Small intestine (tissue), 7 donors: ENCODE results near the gene SNAP25. TPM values are rescaled to one million over a fixed set of nuclear protein-coding genes. Genes with fewer than 3 reads are reported as not detected.

Source experiments
- DNase-seq, 2 donors: peaks; one replicate each; pipeline versions ENCODE4 v3.0.0 to v3.0.0-alpha.2; 2013
- FAIRE-seq: peaks from 2 replicates; lab custom pipeline; 2012; peaks lifted over from hg19 to GRCh38; lab: Jason Lieb, UNC
- H3K27ac ChIP-seq, 3 donors: one replicate each; pipeline ENCODE4 v1.5.1; 2013; ENCODE audit warnings: low read length in 2 of 3, mild to moderate bottlenecking in 2 of 3, control low read depth in 1 of 3, inconsistent platforms in 1 of 3, low read depth in 1 of 3, moderate library complexity in 1 of 3
- H3K27me3 ChIP-seq, 3 donors: one replicate each; pipeline ENCODE4 v1.6.1; 2013; ENCODE audit warnings: low read length in 3 of 3, inconsistent platforms in 1 of 3; ENCODE audit not compliant: control insufficient read depth in 3 of 3, insufficient read depth in 3 of 3
- H3K36me3 ChIP-seq, 3 donors: one replicate each; pipeline ENCODE4 v1.6.1; 2013; ENCODE audit warnings: low read length in 3 of 3, inconsistent platforms in 1 of 3, low read depth in 1 of 3, mild to moderate bottlenecking in 1 of 3, moderate library complexity in 1 of 3; ENCODE audit not compliant: control insufficient read depth in 3 of 3, insufficient read depth in 2 of 3
- H3K4me1 ChIP-seq, 3 donors: one replicate each; pipeline ENCODE4 v1.6.1; 2013; ENCODE audit warnings: low read length in 2 of 3, inconsistent platforms in 1 of 3, low read depth in 1 of 3, mild to moderate bottlenecking in 1 of 3, moderate library complexity in 1 of 3; ENCODE audit not compliant: control insufficient read depth in 3 of 3, insufficient read depth in 2 of 3
- H3K4me3 ChIP-seq, 3 donors: one replicate each; pipeline ENCODE4 v1.5.1; 2013; ENCODE audit warnings: low read length in 3 of 3, control low read depth in 1 of 3, inconsistent platforms in 1 of 3, low read depth in 1 of 3, mild to moderate bottlenecking in 1 of 3, moderate library complexity in 1 of 3
- H3K9me3 ChIP-seq, 2 donors: one replicate each; pipeline ENCODE4 v1.6.1; 2013; ENCODE audit warnings: low read depth in 1 of 2, low read length in 1 of 2; ENCODE audit not compliant: control insufficient read depth in 2 of 2, insufficient read depth in 1 of 2
- WGBS, 3 donors: extraction: QIAGEN DNeasy Blood & Tissue Kit; methylation state at CpG; one replicate each; pipeline ENCODE4 v1.1.7; 2013; 5-methylcytosine and 5-hydroxymethylcytosine counted together
- polyA plus RNA-seq, 4 donors: library from polyadenylated mRNA; stranded (reverse) in 3 of 4; unstranded in 1 of 4; fragments of 200-250 nt in 3 of 4; fragments of 120-200 nt in 1 of 4; gene quantifications; one replicate each; pipeline versions ENCODE4 v1.2.1 to v1.2.3, GENCODE V29; 2013
- donor health status: healthy with polysubstance abuse.
- donor health status: control.
- donor health status: control.
- donor health status: Bipolar disorder and iron deficiency.
- donor health status: healthy.

Gene SNAP25
- polyA plus RNA-seq, 4 donors = 2.0 to 10.7 (median 2.8) TPM

DNA sequence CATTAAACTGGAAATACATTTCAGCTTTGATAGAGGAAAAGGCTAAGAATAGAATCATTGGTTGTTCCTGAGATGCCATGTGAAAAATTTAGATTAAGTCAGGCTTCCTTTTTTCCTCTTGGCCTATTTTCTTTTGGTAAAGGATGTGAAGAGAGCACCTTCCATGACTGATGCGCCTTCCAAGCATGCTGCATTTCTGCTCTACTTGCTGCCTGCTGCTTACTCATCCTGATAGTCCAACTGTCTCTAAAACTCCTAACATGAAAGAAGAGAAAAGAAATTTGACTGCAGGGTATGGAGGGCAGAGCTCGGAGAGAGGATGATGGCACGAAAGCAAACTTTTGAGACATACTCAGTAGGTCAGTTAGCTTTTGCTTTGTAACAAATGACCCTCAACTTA is 28.8 kb downstream of the SNAP25 start:
- FAIRE-seq = no peak
- no peaks in the 10 kb centered on the region for H3K36me3 ChIP-seq
- no peaks in the 10 kb centered on the region for H3K27me3 ChIP-seq
- WGBS, 3 donors = 87 to 94% (median 91%) methylated on average over 3 of the region's 3 CpGs
- DNase-seq = no peak
- no peak overlapping the region for H3K27ac ChIP-seq
- no peaks in the 10 kb centered on the region for H3K4me1 ChIP-seq
- no peak overlapping the region for H3K4me3 ChIP-seq
- H3K9me3 ChIP-seq = no peaks in the 10 kb centered on the region

DNA sequence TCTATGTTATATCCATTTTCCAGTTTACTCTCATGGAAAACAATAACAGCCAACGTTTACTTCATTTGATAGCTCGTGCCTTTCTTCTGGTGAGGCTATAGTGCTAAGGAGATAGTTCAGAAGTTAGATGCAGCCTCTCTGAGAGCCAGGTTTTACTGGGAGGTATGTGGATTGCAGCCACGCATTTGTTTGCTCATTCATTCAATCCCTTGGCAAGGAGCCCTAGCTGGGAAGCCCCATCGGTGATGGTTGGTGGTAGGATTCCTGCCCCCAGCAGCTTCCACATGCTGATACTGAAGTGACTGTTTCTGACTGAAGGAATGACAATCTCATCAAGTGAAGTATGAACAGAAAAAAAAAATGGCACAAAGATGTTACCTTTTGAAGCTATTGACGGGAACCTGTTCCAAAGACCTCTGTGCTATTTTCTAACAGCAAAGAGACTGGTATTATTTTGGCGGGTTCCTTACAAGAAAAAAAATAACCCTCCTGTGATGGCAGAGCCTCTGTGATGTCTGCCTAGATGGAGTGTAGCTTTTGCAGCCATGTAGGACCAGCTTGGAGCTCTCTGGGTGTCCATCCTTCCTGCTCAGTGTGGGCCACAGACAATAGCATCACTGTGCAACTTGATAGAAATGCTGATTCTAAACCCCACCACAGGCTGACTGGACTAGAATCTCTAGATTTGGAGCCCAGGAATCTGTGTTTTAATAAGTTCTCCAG is 30.6 kb downstream of the SNAP25 start:
- DNase-seq (no peak), FAIRE-seq (no peak)
- WGBS, 3 donors = 61 to 72% (median 65%) methylated on average over 6 of the region's 6 CpGs
- Histone ChIP-seq H3K9me3 (no peaks in the 10 kb centered on the region), H3K27me3 (no peaks in the 10 kb centered on the region), H3K27ac (no peak overlapping the region), H3K36me3 (no peaks in the 10 kb centered on the region), H3K4me3 (no peak overlapping the region), H3K4me1 (no peaks in the 10 kb centered on the region)

DNA sequence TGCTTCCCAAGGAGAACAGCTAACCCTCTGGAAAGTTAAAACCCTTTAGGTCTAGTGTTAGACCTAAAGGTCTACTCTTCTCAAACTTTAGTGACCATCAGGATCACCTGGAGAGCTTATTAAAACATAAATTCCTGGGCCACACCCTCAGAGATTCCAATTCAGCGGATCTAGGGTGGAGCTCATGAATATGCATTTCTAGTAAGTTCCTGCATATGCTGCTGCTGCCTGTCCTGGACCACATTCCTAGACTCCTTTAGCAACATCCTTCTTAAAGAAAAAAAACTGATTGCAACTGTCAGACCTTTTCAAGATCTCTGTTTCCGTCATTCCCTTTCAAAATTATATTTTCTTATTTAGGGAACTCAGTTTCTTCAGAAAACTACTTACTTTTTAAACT is 31.2 kb downstream of the SNAP25 start:
- H3K9me3 ChIP-seq = no peaks in the 10 kb centered on the region
- FAIRE-seq (no peak), DNase-seq (no peak)
- no peaks in the 10 kb centered on the region for H3K27me3 ChIP-seq
- H3K4me1 ChIP-seq = no peaks in the 10 kb centered on the region
- 47 to 78% (median 68%) methylated on average over 2 of the region's 2 CpGs for WGBS, 3 donors
- no peak overlapping the region for H3K4me3 ChIP-seq
- H3K36me3 ChIP-seq = no peaks in the 10 kb centered on the region
- no peak overlapping the region for H3K27ac ChIP-seq

DNA sequence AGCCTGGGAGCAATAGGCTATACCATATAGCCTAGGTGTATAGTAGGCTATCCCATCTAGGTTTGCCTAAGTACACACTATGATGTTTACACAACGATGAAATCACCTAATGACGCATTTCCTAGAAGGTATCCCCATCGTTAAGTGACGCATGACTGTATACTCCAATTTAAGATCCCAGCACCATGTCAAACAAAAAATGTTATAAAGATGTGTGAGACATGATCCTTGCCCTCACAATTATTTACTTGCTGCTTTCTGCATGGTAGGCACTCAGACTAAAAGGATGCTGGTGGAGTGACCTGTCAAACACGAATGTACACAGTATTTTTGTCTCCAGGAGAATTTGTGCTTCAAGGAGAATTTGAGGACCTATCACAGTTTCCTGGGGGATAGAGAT is 32.3 kb downstream of the SNAP25 start:
- Histone ChIP-seq H3K4me1 (no peaks in the 10 kb centered on the region), H3K4me3 (no peak overlapping the region), H3K36me3 (no peaks in the 10 kb centered on the region), H3K27ac (no peak overlapping the region), H3K9me3 (no peaks in the 10 kb centered on the region), H3K27me3 (no peaks in the 10 kb centered on the region)
- FAIRE-seq (no peak), DNase-seq (peak in 1 of 2 donors; percentile 12)
- 27 to 60% (median 40%) methylated on average over 5 of the region's 5 CpGs for WGBS, 3 donors

DNA sequence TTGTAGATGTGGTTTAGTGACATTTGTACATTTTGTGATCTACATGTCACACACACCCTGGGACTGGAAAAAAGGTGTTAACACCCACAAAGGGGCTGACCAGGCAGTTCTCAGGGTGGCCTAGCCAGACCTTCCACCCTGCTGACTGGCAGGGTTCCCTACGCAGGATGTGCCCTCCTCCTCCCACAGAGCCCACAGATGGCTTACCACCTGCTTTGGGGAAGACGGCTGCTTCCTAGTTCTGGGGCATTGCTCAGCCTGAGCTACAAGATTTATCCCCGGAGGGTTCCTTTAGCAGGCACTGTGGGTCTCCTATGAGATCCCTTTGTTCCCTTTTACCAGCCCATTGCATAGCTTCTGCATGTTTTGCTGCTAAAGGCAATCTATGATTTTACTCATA is 35.1 kb downstream of the SNAP25 start:
- H3K27ac ChIP-seq = no peak overlapping the region
- H3K4me3 ChIP-seq = no peak overlapping the region
- WGBS, 3 donors = 62 to 76% (median 65%) methylated on average over 3 of the region's 3 CpGs
- H3K27me3 ChIP-seq = no peaks in the 10 kb centered on the region
- FAIRE-seq (no peak), DNase-seq (no peak)
- no peaks in the 10 kb centered on the region for H3K36me3 ChIP-seq
- no peaks in the 10 kb centered on the region for H3K4me1 ChIP-seq
- H3K9me3 ChIP-seq = no peaks in the 10 kb centered on the region

DNA sequence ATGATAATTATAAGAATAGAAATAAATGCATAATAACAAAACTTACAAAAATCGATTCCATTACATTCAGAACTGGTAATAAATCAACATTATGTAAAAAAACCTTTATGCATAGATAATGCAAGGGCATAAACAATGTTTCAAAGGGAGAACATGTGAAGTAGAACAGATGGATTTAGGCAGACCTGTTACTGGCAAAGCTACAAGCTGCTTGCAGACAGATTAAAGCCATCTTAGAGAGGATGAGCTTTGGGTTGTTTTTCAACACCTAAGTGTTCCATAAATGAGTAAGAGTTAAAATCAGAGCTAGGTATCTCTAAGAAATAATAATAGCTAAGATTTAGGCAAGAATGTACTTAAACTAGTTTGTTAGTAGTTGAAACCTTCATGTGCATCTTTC is 37.2 kb downstream of the SNAP25 start:
- no peak overlapping the region for H3K4me3 ChIP-seq
- no peak for FAIRE-seq
- no peaks in the 10 kb centered on the region for H3K36me3 ChIP-seq
- no peaks in the 10 kb centered on the region for H3K4me1 ChIP-seq
- no peak for DNase-seq
- 46 to 70% (median 58%) methylated on average over 1 of the region's 1 CpG for WGBS, 3 donors
- no peak overlapping the region for H3K27ac ChIP-seq
- no peaks in the 10 kb centered on the region for H3K9me3 ChIP-seq
- no peaks in the 10 kb centered on the region for H3K27me3 ChIP-seq

DNA sequence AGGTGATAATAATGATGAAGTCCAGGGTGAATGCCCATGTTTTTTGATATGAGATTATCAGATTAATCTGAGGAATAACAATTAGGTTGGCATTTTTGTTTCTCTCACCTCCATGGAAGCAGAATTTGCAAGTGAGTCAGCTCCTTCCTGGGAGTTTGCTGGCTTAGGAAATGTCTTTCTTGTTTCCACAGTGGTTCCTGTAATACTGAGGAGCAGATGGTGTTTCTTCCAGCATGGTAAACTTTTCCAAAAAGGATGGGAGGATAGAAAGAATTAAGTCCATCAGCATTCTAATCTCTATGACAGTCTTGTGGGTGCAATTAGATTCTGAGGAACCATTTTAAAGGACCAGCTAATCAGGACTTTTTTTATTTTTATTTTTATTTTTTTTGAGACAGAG is 40.5 kb downstream of the SNAP25 start:
- DNase-seq = no peak
- FAIRE-seq = no peak
- H3K9me3 ChIP-seq = no peaks in the 10 kb centered on the region

DNA sequence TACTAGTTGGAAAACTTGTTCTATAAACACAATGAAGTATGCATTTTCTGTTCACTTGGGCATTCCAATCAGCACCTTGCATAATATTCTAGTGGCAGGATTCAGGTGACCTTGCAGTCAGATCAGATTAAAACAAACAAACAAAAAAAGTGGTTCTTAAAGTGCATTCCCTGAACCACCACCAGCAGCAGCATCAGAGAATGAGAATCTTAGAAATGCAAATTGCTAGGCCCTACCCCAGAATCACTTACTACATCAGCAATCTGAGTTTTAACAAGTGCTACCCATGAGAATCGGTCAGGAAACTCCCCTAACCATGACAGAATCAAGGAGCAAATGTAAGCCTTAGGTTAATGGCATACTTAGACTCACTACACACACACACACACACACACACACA is 41.7 kb downstream of the SNAP25 start:
- WGBS, 3 donors = 20 to 68% (median 47%) methylated on average over 1 of the region's 1 CpG
- Histone ChIP-seq H3K4me3 (no peak overlapping the region), H3K27ac (no peak overlapping the region), H3K36me3 (no peaks in the 10 kb centered on the region), H3K27me3 (no peaks in the 10 kb centered on the region), H3K9me3 (no peaks in the 10 kb centered on the region), H3K4me1 (no peaks in the 10 kb centered on the region)
- DNase-seq = no peak
- FAIRE-seq = no peak

More for the DNA sequence above, 40.5 kb downstream of the SNAP25 start:
- H3K4me3 ChIP-seq = no peak overlapping the region
- no peaks in the 10 kb centered on the region for H3K27me3 ChIP-seq
- H3K27ac ChIP-seq = no peak overlapping the region
- H3K4me1 ChIP-seq = no peaks in the 10 kb centered on the region
- no peaks in the 10 kb centered on the region for H3K36me3 ChIP-seq

DNA sequence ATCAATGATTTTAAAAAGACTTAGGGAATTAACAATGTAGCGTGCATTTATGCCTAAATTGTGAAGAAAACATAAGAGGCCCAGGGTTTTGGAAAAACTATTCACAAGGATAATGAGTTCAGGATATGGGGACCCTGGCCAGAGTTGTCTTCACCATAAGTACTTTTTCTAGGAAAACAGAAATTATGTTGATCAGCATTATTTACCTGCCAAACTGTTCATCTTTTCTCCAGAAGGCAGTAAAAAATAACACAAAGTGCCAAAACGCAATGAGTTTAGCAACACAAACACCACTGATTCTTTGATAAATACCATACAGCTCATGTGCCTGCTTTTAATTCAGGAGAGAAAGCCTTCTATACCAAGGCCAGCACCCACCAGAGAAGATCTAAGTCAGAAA is 43.1 kb downstream of the SNAP25 start:
- FAIRE-seq = no peak
- H3K27ac ChIP-seq = no peak overlapping the region
- no peaks in the 10 kb centered on the region for H3K27me3 ChIP-seq
- H3K4me1 ChIP-seq = no peaks in the 10 kb centered on the region
- H3K4me3 ChIP-seq = no peak overlapping the region
- no peaks in the 10 kb centered on the region for H3K36me3 ChIP-seq
- no peak for DNase-seq
- WGBS, 3 donors = 83 to 92% (median 88%) methylated on average over 2 of the region's 2 CpGs
- no peaks in the 10 kb centered on the region for H3K9me3 ChIP-seq
